Dedifferentiated amniotic fluid mesenchymal stem cell (primary cell): Measurements from ENCODE around the gene CHRM1.

Experiments used
- DNase-seq: peaks from one replicate; pipeline ENCODE4 v3.0.0-alpha.2; 2016; ENCODE audit errors: extremely low spot score

The CHRM1 gene

DNA sequence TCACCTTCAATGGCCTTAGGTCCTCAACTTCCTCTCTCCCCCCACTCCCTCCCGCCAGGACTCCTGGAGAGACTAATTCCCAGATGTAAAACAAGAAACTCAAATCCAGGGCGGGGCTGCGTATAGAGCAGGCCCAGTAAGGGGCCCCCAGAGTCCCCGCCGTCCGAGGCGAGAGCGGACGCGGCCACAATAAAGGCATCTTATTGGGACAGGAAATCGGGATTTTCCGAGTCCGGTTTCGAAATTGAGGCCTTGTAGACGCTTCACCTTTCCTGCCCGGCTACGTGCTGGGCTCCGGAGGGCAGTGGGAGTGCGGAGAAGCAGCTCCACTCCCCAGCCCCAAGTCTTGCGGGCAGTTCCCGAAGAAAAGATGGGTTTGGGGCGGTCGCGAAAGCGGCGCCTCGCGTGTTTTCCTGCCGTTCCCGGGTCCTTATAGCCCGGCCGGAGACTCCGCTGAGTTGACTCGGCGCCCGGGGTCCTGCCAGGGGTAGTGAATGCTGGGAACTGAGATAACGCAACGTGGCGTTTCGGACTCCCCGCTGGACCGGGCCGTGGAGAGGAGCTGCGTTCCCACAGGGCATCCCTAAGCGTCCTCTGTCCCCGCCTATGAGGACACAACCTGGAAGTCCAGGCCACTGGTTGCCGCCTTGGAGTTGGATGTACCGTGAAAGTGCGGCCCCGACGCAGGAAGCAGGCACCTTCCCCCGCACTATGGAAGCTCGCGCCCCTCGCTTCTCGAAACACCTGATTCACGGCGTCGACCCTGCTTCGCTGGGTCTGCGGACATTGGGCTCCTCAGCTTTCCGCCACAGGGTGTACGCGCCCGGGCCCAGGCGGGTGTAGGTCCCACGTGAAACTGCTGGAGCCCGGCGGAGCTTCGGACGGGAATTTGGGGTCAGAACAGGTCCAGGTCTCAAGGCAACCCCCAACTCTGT is 4.8 kb upstream of the CHRM1 start:
- no peak for DNase-seq

DNA sequence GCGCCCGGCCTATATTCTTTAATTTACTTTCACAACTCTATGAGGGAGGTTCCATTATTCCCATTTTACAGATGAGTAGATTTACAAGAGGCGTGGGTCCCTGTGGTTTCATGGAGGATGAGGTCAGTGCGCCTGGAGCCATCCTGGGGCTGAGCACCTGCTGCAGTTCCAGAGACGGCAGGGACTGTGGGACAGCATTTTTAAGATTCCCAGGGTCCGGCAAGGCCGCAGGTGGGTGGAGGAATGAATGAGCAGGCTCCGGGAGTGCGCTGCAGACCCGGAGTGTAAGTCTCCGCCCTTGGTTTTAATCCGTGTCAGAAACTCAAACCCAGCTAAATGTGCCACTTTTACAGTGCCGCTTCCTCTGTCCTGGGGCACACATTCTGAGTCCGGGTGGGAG is 4.1 kb upstream of the CHRM1 start:
- DNase-seq: no peak

DNA sequence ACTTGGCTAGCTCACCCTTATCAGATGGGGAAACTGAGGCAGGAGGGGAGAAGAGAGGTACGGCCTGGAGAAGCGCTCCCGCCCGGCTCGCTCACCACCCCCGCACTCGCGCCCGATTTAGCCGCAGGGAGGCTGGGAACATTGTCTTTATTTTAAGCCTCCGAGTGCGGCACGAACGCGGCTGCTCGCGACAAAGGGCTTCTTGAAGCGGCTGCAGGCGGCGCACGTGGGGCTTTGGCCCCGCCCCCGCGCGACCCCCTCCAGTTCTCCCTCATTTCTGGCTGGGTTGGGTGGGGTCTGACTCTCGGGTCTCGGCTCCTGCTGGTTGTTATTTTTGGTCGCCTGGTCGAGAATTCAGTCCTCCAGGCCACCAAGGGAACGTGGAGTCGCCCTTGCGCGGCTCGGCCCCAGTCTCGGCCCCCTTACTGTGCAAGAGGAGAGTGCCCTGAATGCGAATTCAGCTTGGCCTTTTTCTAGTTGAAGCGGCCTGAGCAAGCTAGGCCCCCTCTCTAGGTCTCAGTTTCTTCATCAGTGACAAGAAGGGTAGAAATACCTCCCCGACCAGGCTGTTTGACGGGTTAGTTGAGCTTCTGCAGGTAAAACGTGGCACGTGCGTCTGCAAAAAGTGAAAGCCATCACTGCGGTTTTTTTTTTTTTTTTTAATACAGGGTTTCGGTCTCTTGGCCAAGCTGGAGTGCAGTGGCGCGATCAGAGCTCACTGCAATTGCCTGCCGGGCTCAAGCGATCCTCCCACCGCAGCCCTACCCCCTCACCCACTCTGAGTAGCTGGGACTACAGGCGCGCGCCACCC is 2.6 kb upstream of the CHRM1 start:
- DNase-seq: no peak

DNA sequence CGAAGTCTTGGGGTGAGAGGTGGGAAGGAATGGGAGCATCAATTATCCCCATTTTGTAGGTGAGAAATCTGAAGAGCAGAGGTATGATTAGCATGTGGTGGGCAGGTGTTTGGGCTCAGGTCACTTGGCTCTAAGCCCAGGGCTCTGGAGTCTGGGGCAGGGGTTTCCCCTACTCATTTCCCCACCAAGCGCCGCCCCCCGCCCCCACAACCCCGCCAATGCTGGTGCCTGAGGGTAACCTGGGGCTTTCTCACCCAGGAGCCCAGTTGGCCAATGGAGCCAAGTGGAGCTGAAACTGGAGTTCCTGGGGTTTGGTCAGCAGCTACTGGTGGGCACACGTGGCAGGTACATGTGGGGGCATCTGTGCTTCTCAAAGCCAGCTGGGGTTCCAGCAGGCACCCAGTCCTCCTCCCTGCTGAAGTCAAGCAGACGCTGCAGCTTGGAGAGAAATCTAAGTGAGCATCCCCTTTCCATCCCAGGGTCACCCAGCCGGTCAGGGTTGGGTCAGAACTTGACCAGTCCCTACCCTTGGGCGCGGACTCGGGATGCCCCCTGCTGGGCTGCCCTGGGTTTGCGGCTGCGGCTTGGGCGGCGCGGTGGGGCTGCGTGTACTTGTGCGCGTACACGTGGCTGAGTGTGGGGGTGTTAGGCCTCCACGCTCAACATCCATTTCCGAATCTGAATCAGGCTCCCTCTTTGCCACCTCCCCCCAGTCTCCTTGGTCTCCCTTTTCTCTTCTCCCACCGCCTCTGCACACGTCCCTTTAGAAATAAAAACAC is 1.7 kb upstream of the CHRM1 start:
- DNase-seq: no peak

DNA sequence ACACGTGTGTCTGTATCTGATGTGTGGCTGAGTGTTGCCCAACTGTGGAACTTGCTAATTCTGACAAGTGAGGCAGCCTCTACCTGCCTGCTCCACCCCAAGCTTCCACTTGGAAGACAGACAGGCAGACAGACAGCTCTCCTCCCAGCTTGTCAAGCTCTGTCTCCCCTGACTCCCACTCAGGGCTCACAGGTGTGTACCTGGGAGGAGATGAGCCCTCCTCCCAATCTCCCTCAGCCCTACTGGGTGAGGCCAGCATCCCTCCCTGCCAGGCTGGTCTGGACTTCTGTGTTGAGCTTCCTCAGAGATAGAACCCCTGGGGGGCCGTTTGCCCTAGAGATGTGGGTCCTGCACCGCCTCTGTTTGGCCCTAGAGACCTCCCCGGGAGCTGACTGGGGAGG is 1.0 kb upstream of the CHRM1 start:
- DNase-seq: no peak

DNA sequence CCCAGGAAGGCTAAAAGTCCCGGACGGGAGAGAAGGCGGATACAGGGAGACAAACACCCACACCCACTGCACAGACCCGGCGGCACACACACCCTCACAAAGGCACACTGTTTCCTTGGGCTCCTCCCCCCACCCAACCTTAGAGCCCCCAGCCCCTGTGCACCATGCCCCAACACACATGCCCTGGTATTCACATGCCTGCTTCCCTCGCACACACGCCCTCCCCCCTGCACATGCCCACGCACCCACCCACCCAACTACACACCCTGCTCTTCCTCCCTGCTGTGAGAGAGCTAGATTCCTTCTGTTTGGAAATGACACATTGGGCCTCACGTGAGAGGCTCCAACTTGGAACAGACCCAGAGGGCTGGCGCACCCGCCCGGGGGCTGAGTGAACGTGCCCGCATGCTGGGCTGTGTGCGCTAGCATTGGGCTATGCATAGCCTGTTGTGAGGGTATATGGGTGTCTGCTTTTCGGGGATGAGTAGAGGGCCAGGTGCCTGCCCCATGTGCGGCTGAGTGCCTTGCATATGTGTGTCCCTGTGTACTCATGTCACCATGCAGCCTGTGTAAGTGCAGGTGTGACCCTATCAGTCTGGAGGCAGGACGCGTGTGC is 518 bp upstream of the CHRM1 start:
- DNase-seq: no peak

DNA sequence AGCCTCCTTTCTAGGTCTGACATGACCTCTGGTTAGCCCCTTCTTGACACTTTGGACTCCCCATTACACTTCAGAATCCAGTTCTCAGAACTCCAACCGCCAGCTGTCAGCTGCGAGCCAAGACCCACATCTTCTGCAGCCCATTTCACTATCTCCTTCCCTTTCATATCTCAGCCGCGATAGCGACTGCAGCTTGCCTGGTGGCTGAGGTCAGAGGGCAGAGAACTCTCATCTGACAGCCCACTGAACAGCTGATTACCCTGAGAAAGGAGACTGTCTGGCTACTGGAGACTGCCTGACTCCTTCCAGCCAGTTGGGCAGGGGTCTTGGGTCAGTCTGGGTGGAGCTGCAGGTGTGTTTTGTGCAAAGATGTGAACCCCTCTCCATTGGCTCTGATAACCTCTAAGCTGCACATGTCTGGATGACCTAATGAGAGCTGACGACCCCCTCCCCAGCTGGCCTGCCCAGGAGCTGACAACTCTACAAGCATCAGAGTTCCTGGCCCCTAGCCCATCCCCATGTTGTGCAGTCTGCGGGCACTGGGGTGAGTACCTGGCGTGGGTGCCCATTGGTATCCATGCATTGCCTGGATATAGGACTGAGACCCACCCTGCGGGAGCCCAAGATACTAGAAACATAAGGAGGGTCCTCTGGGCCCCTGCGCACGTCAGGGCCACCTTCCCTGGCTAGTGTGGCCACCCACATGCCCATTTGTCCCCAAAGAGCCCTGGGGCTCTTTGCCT is 1.1 kb downstream of the CHRM1 start:
- DNase-seq: no peak

DNA sequence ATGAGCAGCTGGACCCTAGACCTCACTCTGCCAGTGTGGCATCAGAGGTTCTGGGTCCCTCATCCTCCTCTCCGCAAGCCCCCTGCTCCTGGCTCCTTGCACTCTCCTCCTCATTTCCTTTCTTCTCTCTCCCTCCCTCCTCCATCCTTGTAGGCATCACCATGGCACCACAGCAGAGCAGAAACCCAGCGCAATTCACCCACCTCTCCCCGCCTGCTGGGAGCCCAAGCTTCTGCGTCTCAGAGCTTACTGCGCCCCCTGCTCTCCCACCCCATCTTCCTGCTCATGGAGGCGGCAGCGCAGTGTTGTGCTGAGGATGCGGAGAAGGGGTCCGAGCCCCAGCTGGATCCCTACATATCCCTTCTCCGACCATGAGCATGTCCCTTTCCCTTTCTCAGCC is 1.7 kb downstream of the CHRM1 start:
- no peak for DNase-seq

DNA sequence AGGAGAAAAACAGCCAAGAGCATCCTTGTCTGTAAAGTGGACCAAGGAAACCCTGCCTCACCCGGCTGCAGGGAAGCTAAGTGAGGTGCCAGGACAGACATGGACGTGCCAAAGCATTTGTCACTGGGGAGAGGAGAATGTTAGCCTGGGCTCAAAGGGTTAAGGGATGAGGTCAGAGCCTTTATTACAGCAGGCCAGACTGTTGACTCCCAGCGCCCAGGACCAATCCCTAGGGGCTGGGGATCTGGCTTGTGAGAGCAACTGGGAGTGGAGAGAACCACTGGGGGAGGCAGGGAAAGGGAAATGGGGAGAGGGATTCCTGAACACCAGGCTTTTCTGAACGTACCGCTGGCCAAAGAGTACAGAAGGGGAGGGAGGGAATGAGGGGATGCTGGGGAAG is 2.6 kb downstream of the CHRM1 start:
- DNase-seq: no peak

DNA sequence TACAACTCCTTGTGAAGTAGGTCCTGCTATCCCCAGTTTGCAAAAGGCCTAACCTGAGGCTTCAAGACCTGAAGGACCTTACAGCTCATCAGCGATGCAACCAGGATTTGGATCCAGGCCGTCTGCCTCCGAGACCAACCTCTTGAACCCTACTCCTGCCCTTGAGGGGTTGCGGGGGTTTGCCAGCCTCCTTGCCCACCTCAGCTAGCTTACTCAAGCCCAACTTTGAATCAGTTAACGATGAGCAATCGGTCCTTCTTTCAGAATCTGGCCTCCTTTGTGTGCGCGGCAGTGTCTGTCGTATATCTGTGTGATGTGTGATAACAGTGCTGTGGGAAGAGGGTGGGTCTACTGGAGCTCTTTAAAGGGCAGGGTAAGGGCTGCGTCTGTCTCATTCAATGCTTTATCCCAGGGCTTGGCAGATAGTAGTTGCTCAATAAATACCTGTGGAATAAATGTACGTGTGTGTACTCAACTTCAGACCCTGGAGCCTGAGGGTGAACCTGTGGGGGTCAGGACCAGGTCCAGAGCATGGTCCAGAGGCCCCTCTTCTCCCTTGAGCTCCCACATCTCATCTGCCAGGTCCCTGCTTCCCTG is 3.2 kb downstream of the CHRM1 start:
- no peak for DNase-seq

DNA sequence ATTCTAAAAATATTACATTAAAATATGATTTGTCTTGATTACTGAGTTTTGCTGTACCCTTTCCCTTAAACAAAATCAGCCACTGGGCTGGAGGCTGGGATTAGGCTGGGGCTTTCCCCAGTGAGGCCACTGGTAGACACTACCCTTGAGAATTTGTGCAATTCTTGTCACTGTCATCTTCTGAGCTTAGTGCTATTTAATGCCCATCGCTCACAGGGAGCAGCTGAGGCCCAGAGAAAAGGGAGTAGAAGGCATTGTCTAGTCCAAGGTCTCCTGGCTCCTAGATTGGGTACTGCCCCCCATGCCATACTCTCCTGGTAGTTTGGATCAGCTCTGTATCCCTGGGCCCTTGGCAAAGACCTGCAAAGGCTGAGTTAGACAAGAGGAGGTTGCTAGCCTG is 6.7 kb downstream of the CHRM1 start:
- no peak for DNase-seq

DNA sequence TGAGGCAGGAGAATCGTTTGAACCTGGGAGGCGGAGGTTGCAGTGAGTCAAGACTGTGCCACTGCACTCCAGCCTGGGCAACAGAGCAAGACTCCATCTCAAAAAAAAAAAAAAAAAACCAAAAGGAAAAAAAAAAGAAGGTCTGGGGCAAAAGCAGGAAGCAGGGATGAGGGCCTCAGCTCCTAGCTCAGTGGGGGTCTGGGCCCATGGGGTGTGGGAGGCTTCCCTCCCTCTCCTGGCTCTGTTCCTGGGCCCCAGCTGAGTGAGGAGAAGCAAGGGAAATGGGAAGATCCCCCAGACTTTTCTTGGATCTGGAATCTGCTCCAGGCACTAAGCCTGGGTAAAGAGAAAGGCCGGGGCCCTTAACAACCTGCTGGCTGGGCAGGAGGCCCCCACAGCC is 8.9 kb downstream of the CHRM1 start:
- no peak for DNase-seq

DNA sequence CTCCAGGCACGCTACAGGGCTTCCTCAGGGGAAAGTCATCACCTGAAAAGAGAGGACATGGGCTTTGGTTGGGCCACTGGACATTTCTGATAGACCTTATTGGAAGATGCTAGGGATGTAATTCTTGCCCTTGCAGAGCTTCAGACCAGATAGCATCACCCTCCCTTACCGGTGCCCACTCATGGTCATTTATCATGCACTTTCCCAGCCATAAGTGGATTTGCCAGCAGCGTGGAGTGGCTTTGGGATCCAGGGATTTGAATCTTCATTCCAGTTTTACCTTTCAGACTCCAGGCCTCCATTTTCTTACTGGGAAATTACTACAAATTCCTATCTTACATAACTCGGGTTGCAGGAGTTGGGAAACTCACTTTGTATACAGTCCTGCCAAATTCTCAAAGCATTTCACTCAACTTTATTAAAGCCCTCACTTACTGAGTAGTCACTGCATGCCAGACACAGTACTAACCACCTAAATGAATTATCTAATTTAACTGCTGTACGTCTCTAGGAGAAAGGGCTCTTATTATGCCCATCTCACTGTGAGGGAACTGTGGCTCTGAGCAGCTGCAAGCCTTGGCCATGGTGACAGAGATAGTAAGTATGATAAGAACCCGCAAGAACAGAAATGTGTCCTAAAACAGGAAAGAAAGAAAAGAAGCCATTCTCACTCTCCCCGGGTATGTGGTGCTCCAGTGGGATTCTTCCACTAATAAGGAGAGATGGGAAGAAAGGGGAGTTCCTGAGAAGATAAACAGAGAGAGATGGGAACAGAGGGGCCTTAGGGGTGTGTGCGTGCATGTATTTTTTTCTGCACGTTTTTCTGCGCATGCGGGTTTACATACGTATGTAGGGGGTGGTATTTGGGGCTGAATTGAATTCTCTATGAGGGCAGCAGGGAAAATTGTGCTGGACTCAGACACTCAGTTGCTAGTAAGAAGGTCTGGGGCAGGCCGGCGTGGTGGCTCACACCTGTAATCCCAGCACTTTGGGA is 9.7 kb downstream of the CHRM1 start:
- no peak for DNase-seq

DNA sequence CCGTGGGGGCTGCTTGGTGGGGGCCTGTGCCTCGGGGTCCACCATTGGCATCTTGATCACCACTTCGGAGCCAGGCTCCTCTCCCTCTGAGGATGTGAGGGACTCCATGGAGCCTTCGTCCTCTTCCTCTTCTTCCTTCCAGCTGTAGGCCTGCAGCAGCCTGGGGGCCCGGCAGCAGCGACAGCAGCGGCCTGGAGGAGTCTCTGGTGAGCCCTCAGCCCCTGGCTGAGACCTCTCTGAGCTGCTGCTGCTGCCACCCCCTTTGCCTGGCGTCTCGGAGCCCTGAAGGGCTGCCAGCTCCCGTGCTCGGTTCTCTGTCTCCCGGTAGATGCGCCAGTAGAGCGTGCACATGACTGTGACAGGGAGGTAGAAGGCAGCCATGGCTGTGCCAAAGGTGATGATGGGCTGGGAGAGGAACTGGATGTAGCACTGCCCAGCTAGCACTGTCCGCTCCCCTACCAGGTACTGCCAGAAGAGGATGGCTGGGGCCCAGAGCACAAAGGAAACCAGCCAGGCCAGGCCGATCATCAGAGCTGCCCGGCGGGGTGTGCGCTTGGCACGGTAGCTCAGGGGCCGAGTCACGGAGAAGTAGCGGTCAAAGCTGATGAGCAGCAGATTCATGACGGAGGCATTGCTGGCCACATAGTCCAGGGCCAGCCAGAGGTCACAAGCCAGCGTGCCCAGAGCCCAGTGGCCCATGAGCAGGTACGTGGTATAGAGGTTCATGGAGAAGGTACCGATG is 10.9 kb downstream of the CHRM1 start:
- no peak for DNase-seq

DNA sequence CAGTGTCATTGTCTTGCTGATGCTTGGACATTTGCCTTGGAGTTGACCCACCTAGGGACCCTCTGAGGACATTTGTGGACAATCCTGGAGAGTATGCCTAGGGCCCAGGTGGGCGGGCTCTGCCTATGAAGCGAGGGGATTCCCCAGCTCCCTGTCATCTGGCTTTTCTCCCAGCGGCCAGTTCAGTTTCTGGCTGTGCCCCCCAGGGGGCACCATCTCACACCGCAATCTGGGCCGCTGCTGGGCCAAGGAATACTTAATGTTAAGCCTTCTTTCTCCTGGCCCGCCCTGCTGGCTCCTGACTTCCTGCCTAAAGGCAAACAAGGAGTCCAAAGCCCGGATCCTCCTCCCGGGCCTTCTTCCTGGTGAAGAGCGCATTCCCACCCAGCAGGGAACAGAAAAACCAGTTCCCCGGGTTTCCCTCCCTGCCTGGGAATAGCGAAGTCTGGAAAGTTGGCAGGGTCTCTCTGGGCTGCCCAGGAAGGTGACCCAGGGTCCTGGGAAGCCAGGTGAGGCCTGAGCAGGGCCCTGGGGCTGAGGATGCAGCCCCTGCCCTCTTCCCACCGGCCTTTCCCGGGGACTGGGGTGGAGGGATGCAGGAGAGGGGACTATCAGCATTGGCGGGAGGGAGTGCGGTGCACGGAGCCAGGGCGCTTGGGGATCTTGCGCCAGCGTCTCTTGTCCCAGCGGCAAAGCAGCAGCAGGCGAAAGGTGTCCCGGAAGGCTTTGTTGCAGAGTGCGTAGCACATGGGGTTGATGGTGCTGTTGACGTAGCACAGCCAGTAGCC is 11.9 kb downstream of the CHRM1 start:
- DNase-seq: no peak

DNA sequence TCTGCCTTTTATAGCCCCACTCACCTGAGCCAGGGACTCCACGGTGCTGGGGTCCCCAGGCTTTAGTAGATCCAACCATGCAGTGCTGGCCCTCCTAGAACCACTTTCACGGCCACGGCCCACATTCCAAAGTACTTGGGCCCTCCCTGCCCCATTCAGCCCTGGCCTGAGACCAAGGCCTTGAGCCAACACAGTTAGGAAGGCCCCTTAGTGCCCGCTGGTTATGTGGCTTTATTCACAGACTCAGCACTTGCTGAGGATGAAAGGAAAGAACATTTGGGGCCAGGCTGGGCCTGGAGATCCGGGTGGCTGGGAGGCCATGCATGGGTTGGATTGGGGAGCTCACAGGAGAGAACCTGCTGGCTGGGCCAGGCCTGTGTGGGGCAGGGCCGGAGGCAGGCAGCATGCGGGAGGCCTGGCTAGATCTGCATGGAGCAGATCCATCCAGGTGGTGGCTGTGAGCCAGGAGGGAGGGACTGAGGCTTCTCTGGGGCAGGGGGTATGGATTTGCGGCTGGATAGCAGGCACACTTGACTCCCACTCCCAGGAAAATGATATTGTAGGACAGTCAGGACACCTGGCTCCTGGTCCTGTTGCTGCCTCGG is 12.6 kb downstream of the CHRM1 start:
- DNase-seq: no peak

DNA sequence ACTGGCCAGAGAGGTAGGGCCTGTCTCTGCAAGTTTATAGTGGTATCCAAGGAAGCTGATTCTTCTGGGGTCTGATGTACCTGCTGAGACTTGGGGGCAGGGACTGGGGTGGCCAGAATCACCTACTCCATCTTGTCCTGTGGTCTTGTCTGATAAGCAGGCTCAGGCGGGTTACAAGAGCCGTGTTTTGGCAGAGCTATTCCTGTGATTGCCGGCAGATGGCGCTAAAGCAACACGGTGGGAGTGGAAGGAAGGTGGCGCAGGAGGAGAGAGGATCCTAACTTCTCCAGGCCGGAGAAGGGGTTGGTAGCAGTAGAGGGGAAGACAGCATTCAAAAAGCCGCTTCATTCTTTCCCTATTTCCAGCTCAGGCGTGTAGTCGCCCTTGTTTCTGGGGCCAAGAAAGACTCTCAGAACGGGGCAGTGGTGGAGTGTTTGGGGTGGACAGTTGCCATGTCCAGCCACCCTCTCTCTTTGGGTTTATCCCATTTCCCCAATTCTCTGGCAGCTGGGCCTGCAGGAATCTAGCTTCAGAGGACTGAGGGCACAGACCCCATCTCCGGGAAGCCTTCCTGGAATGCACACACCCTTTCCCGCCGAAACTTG is 15.1 kb downstream of the CHRM1 start:
- DNase-seq: peak; percentile 80
